GM12874 (cell line): Measurements from ENCODE around the gene GRK5.

Experiments
- TF ChIP-seq, protein P1 (sequence below): IDR thresholded peaks from 2 replicates; pipeline ENCODE4 v1.5.1; 2011; ENCODE audit warnings: low read depth, mild to moderate bottlenecking, control low read depth, low read length, moderate library complexity; ENCODE audit not compliant: insufficient read depth

GRK5 gene

DNA sequence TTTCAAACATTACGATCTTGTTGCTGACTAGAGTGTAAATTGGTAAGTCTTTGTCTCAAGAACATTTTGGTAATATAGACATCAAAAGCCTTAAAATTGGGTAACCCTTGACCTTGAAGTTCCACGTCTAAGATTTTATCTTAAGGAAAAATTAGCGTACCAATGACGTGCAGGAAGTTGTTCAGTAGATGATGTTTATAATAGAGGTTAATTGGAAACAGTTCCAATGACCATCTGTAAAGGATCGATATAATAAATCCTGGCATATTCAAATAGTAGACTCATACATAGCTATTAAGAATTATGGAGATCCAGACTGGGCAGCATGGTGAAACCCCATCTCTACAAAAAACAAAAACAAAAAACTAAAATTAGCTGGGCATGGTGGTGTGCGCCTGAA is 20.5 kb downstream of the GRK5 start:
- TF ChIP-seq, protein P1, sequence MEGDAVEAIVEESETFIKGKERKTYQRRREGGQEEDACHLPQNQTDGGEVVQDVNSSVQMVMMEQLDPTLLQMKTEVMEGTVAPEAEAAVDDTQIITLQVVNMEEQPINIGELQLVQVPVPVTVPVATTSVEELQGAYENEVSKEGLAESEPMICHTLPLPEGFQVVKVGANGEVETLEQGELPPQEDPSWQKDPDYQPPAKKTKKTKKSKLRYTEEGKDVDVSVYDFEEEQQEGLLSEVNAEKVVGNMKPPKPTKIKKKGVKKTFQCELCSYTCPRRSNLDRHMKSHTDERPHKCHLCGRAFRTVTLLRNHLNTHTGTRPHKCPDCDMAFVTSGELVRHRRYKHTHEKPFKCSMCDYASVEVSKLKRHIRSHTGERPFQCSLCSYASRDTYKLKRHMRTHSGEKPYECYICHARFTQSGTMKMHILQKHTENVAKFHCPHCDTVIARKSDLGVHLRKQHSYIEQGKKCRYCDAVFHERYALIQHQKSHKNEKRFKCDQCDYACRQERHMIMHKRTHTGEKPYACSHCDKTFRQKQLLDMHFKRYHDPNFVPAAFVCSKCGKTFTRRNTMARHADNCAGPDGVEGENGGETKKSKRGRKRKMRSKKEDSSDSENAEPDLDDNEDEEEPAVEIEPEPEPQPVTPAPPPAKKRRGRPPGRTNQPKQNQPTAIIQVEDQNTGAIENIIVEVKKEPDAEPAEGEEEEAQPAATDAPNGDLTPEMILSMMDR = no peak

DNA sequence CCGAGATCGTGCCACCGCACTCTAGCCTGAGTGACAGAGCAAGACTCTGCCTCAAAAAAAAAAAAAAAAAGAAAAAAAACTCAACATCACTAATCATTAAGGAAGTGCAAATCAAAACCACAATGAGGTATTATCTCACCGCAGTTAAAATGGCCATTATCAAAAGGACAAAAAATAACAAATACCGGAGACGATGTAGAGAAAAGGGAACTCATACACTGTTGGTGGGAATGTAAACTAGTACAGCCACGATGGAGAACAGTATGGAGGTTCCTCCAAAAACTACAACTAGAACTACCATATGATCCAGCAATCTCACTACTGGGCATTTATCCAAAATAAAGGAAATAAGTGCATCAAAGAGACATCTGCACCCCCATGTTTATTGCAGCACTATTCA is 24.3 kb downstream of the GRK5 start:
- TF ChIP-seq, protein P1 = no peak

DNA sequence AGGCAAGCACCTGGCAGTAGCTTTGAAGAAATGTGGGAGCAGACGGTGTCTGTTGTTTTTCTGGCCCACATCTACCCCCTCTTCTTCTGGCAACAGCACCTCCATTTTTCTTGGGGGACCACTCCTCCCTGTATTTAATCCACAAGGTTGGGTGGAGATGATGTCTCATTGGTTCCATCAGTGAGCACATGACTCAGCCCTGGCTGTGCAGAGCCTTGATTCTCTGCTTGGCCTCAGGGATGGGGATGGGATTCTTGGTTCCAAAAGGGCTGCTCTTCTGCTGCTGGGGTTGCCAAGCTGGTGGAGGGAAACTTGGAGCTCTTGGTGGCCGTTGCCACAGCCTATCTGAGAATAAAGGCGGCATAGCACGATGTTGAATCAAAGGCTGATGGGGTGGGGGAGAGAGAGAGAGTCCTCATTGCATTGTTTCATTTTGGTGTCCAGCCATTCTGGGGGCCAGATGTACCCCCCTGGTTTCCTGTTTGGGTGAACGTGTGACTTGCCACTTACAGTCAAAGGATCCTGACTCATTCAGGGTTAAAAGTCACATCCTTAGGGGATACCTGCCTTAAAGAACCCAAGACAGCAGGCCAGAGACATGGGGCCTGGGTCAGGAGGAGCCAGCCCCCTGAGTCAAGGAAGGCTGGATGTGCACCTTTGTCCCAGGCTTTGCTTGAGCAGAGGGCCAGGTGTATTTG is 25.9 kb downstream of the GRK5 start:
- TF ChIP-seq, protein P1 = no peak

- TF ChIP-seq, protein P1 = no peak
Observed at GRCh38 chr10:119233821-119234220, 26.4 kb downstream of the GRK5 start.

- TF ChIP-seq, protein P1 = no peak
Observed at GRCh38 chr10:119235356-119235755, 28.0 kb downstream of the GRK5 start.

- TF ChIP-seq, protein P1 = no peak
Observed at GRCh38 chr10:119237722-119238436, 30.5 kb downstream of the GRK5 start.

DNA sequence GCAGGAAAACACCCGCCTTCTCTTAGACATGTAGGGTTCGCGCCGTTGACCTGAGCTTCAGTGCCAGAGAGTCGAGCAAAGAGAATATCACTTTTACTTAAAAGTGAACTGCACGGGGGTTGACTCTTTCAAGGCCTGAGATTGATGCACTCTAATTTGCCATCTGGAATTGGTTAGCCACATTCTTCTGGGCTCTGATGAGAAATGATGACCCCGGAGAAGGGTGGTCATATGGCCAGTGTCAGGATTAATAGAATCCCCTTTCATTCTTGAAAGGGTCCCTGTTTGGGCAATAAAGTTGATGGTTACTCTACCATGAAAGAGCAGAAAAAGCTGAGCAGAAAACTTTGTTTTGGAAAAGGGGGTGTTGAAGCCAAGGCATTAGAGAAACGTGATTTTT is 31.2 kb downstream of the GRK5 start:
- TF ChIP-seq, protein P1 = no peak
